Thyroid gland (tissue), 4 donors: ENCODE measurements around the gene YPEL2.

Source experiments
- POLR2A ChIP-seq, 2 donors: fragments of 450-650 bp; IDR thresholded peaks; one replicate each; pipeline ENCODE4 v1.6.1; 2017; ENCODE audit warnings: antibody characterized with exemption in 2 of 2, mild to moderate bottlenecking in 2 of 2, moderate library complexity in 1 of 2
- TF ChIP-seq, protein P1 (sequence below), 6 experiments: fragments of 200-600 bp in 3 of 6; fragments of 450-650 bp in 3 of 6; sonication (generic) in 3 of 6; IDR thresholded peaks; one replicate each; pipeline ENCODE4 v1.5.1; 2016 to 2019; ENCODE audit warnings: antibody characterized with exemption in 6 of 6, mild to moderate bottlenecking in 2 of 6, inconsistent platforms in 1 of 6, moderate library complexity in 1 of 6

DNA sequence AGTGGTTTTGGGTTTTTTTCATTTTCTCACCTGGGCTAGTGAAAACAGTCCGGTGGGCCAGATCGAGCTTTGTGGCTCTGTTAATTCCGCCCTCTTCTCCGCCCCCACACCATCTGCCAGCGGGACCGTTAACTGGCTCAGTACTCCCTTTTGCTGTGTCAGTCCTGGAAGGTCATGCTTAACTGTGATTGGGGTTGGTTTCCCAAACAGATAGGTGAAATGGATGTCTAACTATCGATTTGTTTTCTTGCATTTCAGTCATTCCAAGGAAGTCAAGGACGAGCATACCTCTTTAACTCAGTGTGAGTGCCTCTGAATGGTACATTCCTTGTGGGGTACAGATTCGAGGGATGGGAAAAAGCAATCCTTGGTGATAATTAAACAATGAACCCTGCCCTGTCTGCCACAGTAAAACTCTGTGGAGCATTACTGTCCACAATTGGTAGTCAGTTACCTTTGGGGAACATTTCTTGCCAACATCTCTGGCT is 56.7 kb downstream of the YPEL2 start:
- TF ChIP-seq, protein P1, sequence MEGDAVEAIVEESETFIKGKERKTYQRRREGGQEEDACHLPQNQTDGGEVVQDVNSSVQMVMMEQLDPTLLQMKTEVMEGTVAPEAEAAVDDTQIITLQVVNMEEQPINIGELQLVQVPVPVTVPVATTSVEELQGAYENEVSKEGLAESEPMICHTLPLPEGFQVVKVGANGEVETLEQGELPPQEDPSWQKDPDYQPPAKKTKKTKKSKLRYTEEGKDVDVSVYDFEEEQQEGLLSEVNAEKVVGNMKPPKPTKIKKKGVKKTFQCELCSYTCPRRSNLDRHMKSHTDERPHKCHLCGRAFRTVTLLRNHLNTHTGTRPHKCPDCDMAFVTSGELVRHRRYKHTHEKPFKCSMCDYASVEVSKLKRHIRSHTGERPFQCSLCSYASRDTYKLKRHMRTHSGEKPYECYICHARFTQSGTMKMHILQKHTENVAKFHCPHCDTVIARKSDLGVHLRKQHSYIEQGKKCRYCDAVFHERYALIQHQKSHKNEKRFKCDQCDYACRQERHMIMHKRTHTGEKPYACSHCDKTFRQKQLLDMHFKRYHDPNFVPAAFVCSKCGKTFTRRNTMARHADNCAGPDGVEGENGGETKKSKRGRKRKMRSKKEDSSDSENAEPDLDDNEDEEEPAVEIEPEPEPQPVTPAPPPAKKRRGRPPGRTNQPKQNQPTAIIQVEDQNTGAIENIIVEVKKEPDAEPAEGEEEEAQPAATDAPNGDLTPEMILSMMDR (IDR thresholded peaks at IDR 0.05), result no peak
- no peak for TF ChIP-seq POLR2A (IDR thresholded peaks at IDR 0.05)
